H9 (cell line): ENCODE results near the gene SEL1L2. TPM values are rescaled to one million over a fixed set of nuclear protein-coding genes. Genes with fewer than 3 reads are reported as not detected.

ENCODE experiments used
- DNase-seq: peaks from one replicate; pipeline ENCODE4 v3.0.0-alpha.2; 2017
- H2AFZ ChIP-seq: one replicate; pipeline ENCODE4 v1.6.1; 2013; ENCODE audit warnings: mild to moderate bottlenecking, low read length, control low read depth, moderate library complexity
- H2AK5ac ChIP-seq: 2 replicates; pipeline ENCODE4 v1.6.1; 2013; ENCODE audit warnings: low read length, control low read depth, mixed read lengths; ENCODE audit not compliant: insufficient read length
- H2BK120ac ChIP-seq: one replicate; pipeline ENCODE4 v1.6.1; 2013; ENCODE audit warnings: low read depth, mild to moderate bottlenecking, low read length, control low read depth, inconsistent platforms; ENCODE audit not compliant: poor library complexity, severe bottlenecking
- H2BK12ac ChIP-seq: 2 replicates; pipeline ENCODE4 v1.6.1; 2013; ENCODE audit warnings: low read length, control low read depth, mixed read lengths, low read depth; ENCODE audit not compliant: insufficient read length
- H2BK15ac ChIP-seq: 2 replicates; pipeline ENCODE4 v1.6.1; 2013; ENCODE audit warnings: low read depth, low read length, control low read depth
- H2BK20ac ChIP-seq: one replicate; pipeline ENCODE4 v1.6.1; 2013; ENCODE audit warnings: low read depth, mild to moderate bottlenecking, low read length, control low read depth, inconsistent platforms; ENCODE audit not compliant: poor library complexity, severe bottlenecking
- H2BK5ac ChIP-seq: 2 replicates; pipeline ENCODE4 v1.6.1; 2013; ENCODE audit warnings: low read length, control low read depth, mixed read lengths; ENCODE audit not compliant: insufficient read length
- H3K14ac ChIP-seq: 2 replicates; pipeline ENCODE4 v1.6.1; 2013; ENCODE audit warnings: low read length, control low read depth; ENCODE audit not compliant: insufficient read depth
- H3K18ac ChIP-seq: 2 replicates; pipeline ENCODE4 v1.6.1; 2013; ENCODE audit warnings: low read depth, mild to moderate bottlenecking, mixed read lengths, low read length, control low read depth; ENCODE audit not compliant: insufficient read length
- H3K23ac ChIP-seq: 2 replicates; pipeline ENCODE4 v1.6.1; 2013; ENCODE audit warnings: low read length, control low read depth, mixed read lengths, low read depth; ENCODE audit not compliant: insufficient read length
- H3K23me2 ChIP-seq: 2 replicates; pipeline ENCODE4 v1.6.1; 2013; ENCODE audit warnings: low read depth, mild to moderate bottlenecking, mixed read lengths, low read length, control low read depth; ENCODE audit not compliant: insufficient read length, poor library complexity, severe bottlenecking
- H3K27ac ChIP-seq: 2 replicates; pipeline ENCODE4 v1.5.1; 2013; ENCODE audit warnings: low read length, control low read depth, mixed read lengths, low read depth; ENCODE audit not compliant: insufficient read length
- H3K27me3 ChIP-seq: 2 replicates; pipeline ENCODE4 v1.6.1; 2013; ENCODE audit warnings: low read length, control low read depth, inconsistent platforms; ENCODE audit not compliant: insufficient read depth
- H3K4ac ChIP-seq: 2 replicates; pipeline ENCODE4 v1.6.1; 2013; ENCODE audit warnings: low read depth, mild to moderate bottlenecking, control low read depth, inconsistent platforms, low read length, moderate library complexity
- H3K4me1 ChIP-seq: 2 replicates; pipeline ENCODE4 v1.6.1; 2013; ENCODE audit warnings: low read length, control low read depth, inconsistent platforms; ENCODE audit not compliant: insufficient read depth
- H3K4me2 ChIP-seq: 2 replicates; pipeline ENCODE4 v1.6.1; 2013; ENCODE audit warnings: low read length, control low read depth, mixed read lengths; ENCODE audit not compliant: insufficient read length, insufficient read depth
- H3K56ac ChIP-seq: 2 replicates; pipeline ENCODE4 v1.6.1; 2013; ENCODE audit warnings: low read depth, mild to moderate bottlenecking, mixed read lengths, low read length, control low read depth; ENCODE audit not compliant: insufficient read length
- H3K79me1 ChIP-seq: 2 replicates; pipeline ENCODE4 v1.6.1; 2013; ENCODE audit warnings: low read depth, mild to moderate bottlenecking, moderate library complexity, low read length, control low read depth, inconsistent platforms; ENCODE audit not compliant: insufficient read depth, poor library complexity, severe bottlenecking
- H3K79me2 ChIP-seq: 2 replicates; pipeline ENCODE4 v1.6.1; 2013; ENCODE audit warnings: low read length, control low read depth, inconsistent platforms; ENCODE audit not compliant: insufficient read depth
- H3K9ac ChIP-seq: 2 replicates; pipeline ENCODE4 v1.6.1; 2013; ENCODE audit warnings: low read length, control low read depth, mixed read lengths; ENCODE audit not compliant: insufficient read length; ENCODE audit errors: extremely low read depth
- H3K9me3 ChIP-seq: one replicate; pipeline ENCODE4 v1.6.1; 2013; ENCODE audit warnings: low read depth, low read length, inconsistent platforms; ENCODE audit not compliant: control insufficient read depth
- H3T11ph ChIP-seq: one replicate; pipeline ENCODE4 v1.6.1; 2013; ENCODE audit warnings: mild to moderate bottlenecking, low read length, control low read depth, inconsistent platforms
- H4K20me1 ChIP-seq: one replicate; pipeline ENCODE4 v1.6.1; 2013; ENCODE audit not compliant: control insufficient read depth, insufficient read length, insufficient read depth
- H4K5ac ChIP-seq: 2 replicates; pipeline ENCODE4 v1.6.1; 2013; ENCODE audit warnings: low read depth, mild to moderate bottlenecking, mixed read lengths, low read length, control low read depth; ENCODE audit not compliant: insufficient read length
- H4K8ac ChIP-seq: replicated peaks from 2 replicates; pipeline ENCODE4 v1.6.1; 2013; ENCODE audit warnings: low read length, control low read depth, mixed read lengths, low read depth; ENCODE audit not compliant: insufficient read length
- H4K91ac ChIP-seq: 2 replicates; pipeline ENCODE4 v1.6.1; 2013; ENCODE audit warnings: low read depth, mild to moderate bottlenecking, moderate library complexity, mixed read lengths, low read length, control low read depth; ENCODE audit not compliant: insufficient read length
- H3K27ac Mint-ChIP-seq, 3 experiments: 2 replicates in 2 of 3; 3 replicates in 1 of 3; pipeline ENCODE4 v1.8.0; 2020 to 2021; ENCODE audit warnings: mixed read lengths in 3 of 3, mild to moderate bottlenecking in 1 of 3, moderate library complexity in 1 of 3
- H3K27me3 Mint-ChIP-seq: 2 replicates; pipeline ENCODE4 v1.8.0; 2021; ENCODE audit warnings: low read depth, mild to moderate bottlenecking, moderate library complexity, mixed read lengths
- H3K36me3 Mint-ChIP-seq, 3 experiments: 2 replicates in 2 of 3; 3 replicates in 1 of 3; pipeline ENCODE4 v1.8.0; 2020 to 2021; ENCODE audit warnings: low read depth in 3 of 3, mixed read lengths in 3 of 3; ENCODE audit not compliant: insufficient read depth in 1 of 3
- H3K4me1 Mint-ChIP-seq, 2 experiments: 2 replicates each; pipeline ENCODE4 v1.8.0; 2020; ENCODE audit warnings: mixed read lengths in 2 of 2
- H3K4me3 Mint-ChIP-seq, 2 experiments: 2 replicates in 1 of 2; 3 replicates in 1 of 2; pipeline ENCODE4 v1.8.0; 2020 to 2021; ENCODE audit warnings: mild to moderate bottlenecking in 2 of 2, mixed read lengths in 2 of 2, moderate library complexity in 1 of 2
- H3K9me3 Mint-ChIP-seq, 2 experiments: 2 replicates in 1 of 2; 3 replicates in 1 of 2; pipeline ENCODE4 v1.8.0; 2020; ENCODE audit warnings: mild to moderate bottlenecking in 2 of 2, mixed read lengths in 2 of 2, moderate library complexity in 1 of 2
- WGBS: extraction: QIAGEN DNeasy Blood & Tissue Kit; methylation state at CpG from one replicate; pipeline ENCODE4 v1.1.7; 2013; ENCODE audit warnings: missing lambda C conversion rate, low lambda C conversion rate, mixed read lengths; ENCODE audit not compliant: insufficient read length; ENCODE audit errors: extremely low coverage; 5-methylcytosine and 5-hydroxymethylcytosine counted together
- total RNA-seq: library from RNA; stranded (reverse); gene quantifications from 2 replicates; pipeline ENCODE4 v1.2.1, GENCODE V29; 2021
- TF ChIP-seq, protein P1 (sequence below): fragments of 200-600 bp; sonication (generic); conservative IDR thresholded peaks from 3 replicates; pipeline ENCODE4 v1.8.0; 2021; ENCODE audit warnings: antibody characterized with exemption, mild to moderate bottlenecking

The SEL1L2 gene
- total RNA-seq, 1 experiment from 2014 or later = not detected

DNA sequence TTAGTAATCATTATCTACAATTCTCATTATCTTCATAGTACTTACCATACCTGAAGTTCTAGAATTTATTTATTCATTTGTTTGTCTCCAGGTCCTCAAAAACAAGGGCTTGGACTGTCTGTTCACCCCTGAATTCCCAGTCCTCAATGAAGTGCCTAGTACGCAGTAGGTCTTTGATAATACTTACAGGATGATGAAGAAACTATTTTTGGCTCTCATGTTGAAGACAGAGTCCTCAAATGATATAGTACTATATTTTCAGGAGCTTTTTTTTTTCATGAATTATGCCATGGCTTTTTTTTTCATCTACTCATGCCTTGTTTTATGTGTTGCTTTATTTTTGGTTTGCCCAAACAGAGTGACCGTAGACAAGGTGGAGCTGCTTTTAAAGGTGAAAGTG is 139.1 kb downstream of the SEL1L2 start:
- H3K14ac ChIP-seq = no peak overlapping the region
- peaks cover 2 to 3% of the 10 kb centered on the region in 2 experiments for H3K4me1 Mint-ChIP-seq
- no peak overlapping the region for H3K4me2 ChIP-seq
- no peak overlapping the region for H4K8ac ChIP-seq
- H3K4me3 Mint-ChIP-seq = no peak overlapping the region
- WGBS = no CpG with 5 or more reads among the region's 2 CpGs
- H3K79me2 ChIP-seq = no peaks in the 10 kb centered on the region
- no peaks in the 10 kb centered on the region for H3K23me2 ChIP-seq
- no peak overlapping the region for H4K5ac ChIP-seq
- H3K27me3 ChIP-seq = no peaks in the 10 kb centered on the region
- H3K27ac Mint-ChIP-seq = peak overlapping the region in 1 of 3 experiments; percentile 55; a peak in 1 of 7 replicates
- no peak overlapping the region for H3K18ac ChIP-seq
- no peak overlapping the region for H3T11ph ChIP-seq
- no peak overlapping the region for H2BK5ac ChIP-seq
- H3K79me1 ChIP-seq = no peaks in the 10 kb centered on the region
- no peak overlapping the region for H2BK20ac ChIP-seq
- H2AK5ac ChIP-seq = no peak overlapping the region
- no peak for DNase-seq
- H2BK12ac ChIP-seq = no peak overlapping the region
- H3K9ac ChIP-seq = no peak overlapping the region
- no peak overlapping the region for H3K56ac ChIP-seq
- TF ChIP-seq, protein P1, sequence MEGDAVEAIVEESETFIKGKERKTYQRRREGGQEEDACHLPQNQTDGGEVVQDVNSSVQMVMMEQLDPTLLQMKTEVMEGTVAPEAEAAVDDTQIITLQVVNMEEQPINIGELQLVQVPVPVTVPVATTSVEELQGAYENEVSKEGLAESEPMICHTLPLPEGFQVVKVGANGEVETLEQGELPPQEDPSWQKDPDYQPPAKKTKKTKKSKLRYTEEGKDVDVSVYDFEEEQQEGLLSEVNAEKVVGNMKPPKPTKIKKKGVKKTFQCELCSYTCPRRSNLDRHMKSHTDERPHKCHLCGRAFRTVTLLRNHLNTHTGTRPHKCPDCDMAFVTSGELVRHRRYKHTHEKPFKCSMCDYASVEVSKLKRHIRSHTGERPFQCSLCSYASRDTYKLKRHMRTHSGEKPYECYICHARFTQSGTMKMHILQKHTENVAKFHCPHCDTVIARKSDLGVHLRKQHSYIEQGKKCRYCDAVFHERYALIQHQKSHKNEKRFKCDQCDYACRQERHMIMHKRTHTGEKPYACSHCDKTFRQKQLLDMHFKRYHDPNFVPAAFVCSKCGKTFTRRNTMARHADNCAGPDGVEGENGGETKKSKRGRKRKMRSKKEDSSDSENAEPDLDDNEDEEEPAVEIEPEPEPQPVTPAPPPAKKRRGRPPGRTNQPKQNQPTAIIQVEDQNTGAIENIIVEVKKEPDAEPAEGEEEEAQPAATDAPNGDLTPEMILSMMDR = no peak
- no peak overlapping the region for H3K4ac ChIP-seq
- no peak overlapping the region for H4K91ac ChIP-seq
- no peak overlapping the region for H2BK15ac ChIP-seq
- H3K27ac ChIP-seq = no peak overlapping the region
- H2BK120ac ChIP-seq = no peak overlapping the region
- H3K9me3 ChIP-seq = no peaks in the 10 kb centered on the region
- H3K36me3 Mint-ChIP-seq = no peaks in the 10 kb centered on the region
- no peak overlapping the region for H2AFZ ChIP-seq
- no peaks in the 10 kb centered on the region for H4K20me1 ChIP-seq
- H3K9me3 Mint-ChIP-seq = no peaks in the 10 kb centered on the region; a peak in 1 of 5 replicates
- no peaks in the 10 kb centered on the region for H3K4me1 ChIP-seq
- H3K23ac ChIP-seq = no peak overlapping the region
- H3K27me3 Mint-ChIP-seq = peaks cover 4% of the 10 kb centered on the region; the same call in 1 of the 2 replicates
